Gastrocnemius medialis (tissue), 4 donors: ENCODE data around the gene PDLIM7. TPM values are rescaled to one million over a fixed set of nuclear protein-coding genes. Genes with fewer than 3 reads are reported as not detected.

Experiments
- ATAC-seq, 2 donors: fragments of 150-250 bp; one replicate each; pipeline ENCODE4 v1.9.1; 2016
- DNase-seq, 2 donors: peaks; one replicate each; pipeline ENCODE4 v3.0.0-alpha.2; 2019
- H3K27ac ChIP-seq, 4 donors: fragments of 200-600 bp; sonication (generic); 1 replicate in 1 of 4; 2 replicates in 3 of 4; pipeline ENCODE4 v1.5.1; 2016 to 2018; ENCODE audit warnings: mild to moderate bottlenecking in 2 of 4, moderate library complexity in 1 of 4
- H3K27me3 ChIP-seq, 3 donors: fragments of 200-600 bp; sonication (generic) in 2 of 3; 1 replicate in 1 of 3; 2 replicates in 2 of 3; pipeline versions ENCODE4 v1.5.1 to v1.6.0; 2016 to 2019; ENCODE audit warnings: mild to moderate bottlenecking in 1 of 3, moderate library complexity in 1 of 3
- H3K36me3 ChIP-seq, 2 donors: fragments of 200-600 bp; sonication (generic) in 1 of 2; one replicate each; pipeline ENCODE4 v1.5.1; 2017 to 2018
- H3K4me1 ChIP-seq, 2 donors: fragments of 200-600 bp; sonication (generic) in 1 of 2; one replicate each; pipeline ENCODE4 v1.5.1; 2016 to 2017; ENCODE audit warnings: mild to moderate bottlenecking in 2 of 2
- H3K4me3 ChIP-seq, 4 donors: fragments of 200-600 bp; sonication (generic) in 3 of 4; 1 replicate in 1 of 4; 2 replicates in 3 of 4; pipeline ENCODE4 v1.5.1; 2016 to 2019; ENCODE audit warnings: mild to moderate bottlenecking in 2 of 4
- H3K9me3 ChIP-seq, 3 donors: fragments of 200-600 bp; sonication (generic) in 2 of 3; 1 replicate in 1 of 3; 2 replicates in 2 of 3; pipeline ENCODE4 v1.5.1; 2016 to 2019
- CTCF ChIP-seq, 5 experiments: fragments of 450-650 bp in 3 of 5; fragments of 200-600 bp in 2 of 5; sonication (generic) in 2 of 5; IDR thresholded peaks in 4 of 5; conservative IDR thresholded peaks in 1 of 5; 1 replicate in 4 of 5; 2 replicates in 1 of 5; pipeline ENCODE4 v1.5.1; 2016 to 2019; ENCODE audit warnings: antibody characterized with exemption in 5 of 5, mild to moderate bottlenecking in 3 of 5, moderate library complexity in 3 of 5
- POLR2A ChIP-seq, 2 donors: fragments of 450-650 bp; IDR thresholded peaks; one replicate each; pipeline ENCODE4 v1.6.1; 2017; ENCODE audit warnings: antibody characterized with exemption in 2 of 2, mild to moderate bottlenecking in 2 of 2, moderate library complexity in 2 of 2
- in situ Hi-C, 4 donors: fragments of 200-750 bp; cut with MboI; loops; one replicate each; pipeline versions ENCODE4 v1.15.0 to v1.8.0; 2017; ENCODE audit warnings: low sequenced_read_pairs in 4 of 4
- intact Hi-C: fragments of 100-400 bp; cut with DNase I; formaldehyde crosslinking; loops from one replicate; pipeline ENCODE4 v1.15.1; 2023; ENCODE audit warnings: low total_unique reads
- total RNA-seq, 4 donors: library from RNA; depleted of rRNA; stranded (reverse); fragments of >200 nt; gene quantifications; one replicate each; pipeline versions ENCODE4 v1.1.0 to v1.2.3, GENCODE V29; 2016

PDLIM7 gene
- total RNA-seq, 4 donors from 2014 or later, result 132 to 244 (median 220) TPM

DNA sequence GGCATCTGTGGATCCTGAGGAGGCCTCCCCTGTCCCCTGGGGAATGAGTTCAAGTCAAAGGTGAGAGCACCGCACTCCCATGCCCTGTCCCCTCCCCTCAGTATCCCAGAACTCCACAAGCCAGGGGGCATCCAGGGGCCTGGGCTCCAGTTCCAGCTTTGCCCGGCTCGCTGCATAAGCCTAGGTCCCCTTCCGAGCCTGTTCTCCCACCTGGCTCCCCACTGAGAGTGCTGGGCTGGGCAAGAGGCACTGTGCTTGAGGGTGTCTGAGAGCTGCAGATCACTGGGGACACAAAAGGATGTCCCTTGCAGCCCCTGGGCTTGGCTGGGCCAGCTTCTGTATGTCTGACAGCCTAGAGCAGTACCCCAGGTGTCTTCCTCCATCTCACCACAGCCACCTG, 7.7 kb upstream of the PDLIM7 start:
- intact Hi-C loops (no loop called here), in situ Hi-C loops (loop anchor here in 3 of 4 donors (10.0 to 25.0 kb wide), 3 partner anchors 100 to 120 kb away; partner anchors contain the start of genes SLC34A1 (in 2 of the 3), F12 (in 1 of the 3) and PFN3 (in 1 of the 3))
- ATAC-seq, result no peak
- no peaks in the 10 kb centered on the region for H3K36me3 ChIP-seq
- no peak overlapping the region for H3K27ac ChIP-seq
- no peak for TF ChIP-seq POLR2A (IDR thresholded peaks at IDR 0.05)
- TF ChIP-seq CTCF (IDR thresholded peaks at IDR 0.05 in 4 of 5, conservative IDR thresholded peaks at IDR 0.05 in 1 of 5), result no peak
- H3K27me3 ChIP-seq, result no peaks in the 10 kb centered on the region
- DNase-seq, result no peak
- no peaks in the 10 kb centered on the region for H3K9me3 ChIP-seq
- H3K4me1 ChIP-seq, result peaks cover 9 to 16% of the 10 kb centered on the region in 2 donors
- H3K4me3 ChIP-seq, result no peak overlapping the region

DNA sequence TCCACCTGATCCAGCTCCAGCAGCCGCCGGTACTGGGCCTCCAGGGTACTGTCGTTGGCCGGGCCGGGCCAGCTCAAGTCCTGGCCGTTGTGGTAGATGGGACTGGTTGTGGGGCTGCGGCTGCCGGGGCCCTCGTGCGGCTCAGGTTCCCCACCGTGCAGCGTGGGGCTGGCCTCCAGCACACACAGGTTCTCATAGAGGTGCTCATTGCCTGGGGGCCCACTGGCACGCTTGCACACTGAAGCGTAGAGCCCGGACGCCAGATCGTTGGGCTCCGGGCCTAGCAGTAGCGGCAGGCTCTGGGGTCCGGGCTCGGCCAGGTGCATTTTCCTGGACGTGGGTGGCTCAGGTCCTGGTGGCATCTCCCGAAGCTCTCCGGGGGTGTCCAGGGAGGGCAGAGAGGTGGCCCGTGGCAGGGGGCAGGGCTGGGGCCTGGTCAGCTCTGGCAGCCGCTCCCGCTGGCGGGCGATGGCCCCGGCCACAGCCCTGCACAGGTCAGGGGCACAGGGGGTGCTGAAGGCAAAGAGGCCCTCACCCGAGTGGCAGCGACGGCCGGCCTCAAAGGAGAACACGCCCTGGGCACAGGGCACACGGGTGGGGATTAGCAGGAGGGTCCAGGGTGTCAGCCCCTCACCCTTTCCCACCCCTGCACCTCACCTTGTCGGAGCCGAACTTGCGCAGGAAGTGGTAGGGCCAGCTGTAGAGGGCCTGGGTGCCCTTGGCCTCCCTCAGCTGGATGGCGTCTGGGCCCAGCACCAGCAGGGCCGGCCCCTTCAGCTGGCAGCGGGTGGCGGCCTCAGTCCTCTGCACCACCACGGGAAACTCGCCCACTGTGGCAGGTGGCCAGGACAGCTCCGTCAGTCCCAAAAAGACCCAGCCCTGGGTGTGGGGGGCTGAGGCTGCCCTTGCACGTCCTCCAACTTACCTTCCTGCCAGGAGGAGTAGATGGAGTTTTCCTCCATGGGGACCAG, 7.0 kb upstream of the PDLIM7 start:
- Histone ChIP-seq H3K27ac (no peak overlapping the region), H3K27me3 (no peaks in the 10 kb centered on the region), H3K9me3 (no peaks in the 10 kb centered on the region), H3K4me3 (no peak overlapping the region), H3K36me3 (no peaks in the 10 kb centered on the region), H3K4me1 (peaks cover 9 to 11% of the 10 kb centered on the region in 2 donors)
- in situ Hi-C loops (loop anchor here (5.0 to 25.0 kb wide), 4 partner anchors 100 to 120 kb away; partner anchors contain the start of genes SLC34A1 (in 2 of the 4), F12 (in 1 of the 4) and PFN3 (in 1 of the 4)), intact Hi-C loops (no loop called here)
- DNase-seq (no peak), ATAC-seq (no peak)
- no peak for TF ChIP-seq CTCF (IDR thresholded peaks at IDR 0.05 in 4 of 5, conservative IDR thresholded peaks at IDR 0.05 in 1 of 5)
- TF ChIP-seq POLR2A (IDR thresholded peaks at IDR 0.05), result no peak

- no peak overlapping the region for H3K4me3 ChIP-seq
- H3K27me3 ChIP-seq, result no peaks in the 10 kb centered on the region
- DNase-seq (no peak), ATAC-seq (no peak)
- H3K4me1 ChIP-seq, result peaks cover 9 to 11% of the 10 kb centered on the region in 2 donors
- H3K27ac ChIP-seq, result no peak overlapping the region
- no peaks in the 10 kb centered on the region for H3K9me3 ChIP-seq
- intact Hi-C loops (no loop called here), in situ Hi-C loops (loop anchor here (5.0 to 25.0 kb wide), 4 partner anchors 99 to 119 kb away; partner anchors contain the start of genes SLC34A1 (in 2 of the 4), F12 (in 1 of the 4) and PFN3 (in 1 of the 4))
- no peak for TF ChIP-seq CTCF (IDR thresholded peaks at IDR 0.05 in 4 of 5, conservative IDR thresholded peaks at IDR 0.05 in 1 of 5)
- TF ChIP-seq POLR2A (IDR thresholded peaks at IDR 0.05), result no peak
- no peaks in the 10 kb centered on the region for H3K36me3 ChIP-seq
Measured at GRCh38 chr5:177503351-177504085, 6.1 kb upstream of the PDLIM7 start.

- ATAC-seq, result no peak
- H3K9me3 ChIP-seq, result no peaks in the 10 kb centered on the region
- H3K4me3 ChIP-seq, result no peak overlapping the region
- in situ Hi-C loops (loop anchor here (5.0 to 25.0 kb wide), 4 partner anchors 98 to 118 kb away; partner anchors contain the start of genes SLC34A1 (in 2 of the 4), F12 (in 1 of the 4) and PFN3 (in 1 of the 4)), intact Hi-C loops (no loop called here)
- no peaks in the 10 kb centered on the region for H3K27me3 ChIP-seq
- TF ChIP-seq CTCF (IDR thresholded peaks at IDR 0.05 in 4 of 5, conservative IDR thresholded peaks at IDR 0.05 in 1 of 5) (no peak), POLR2A (IDR thresholded peaks at IDR 0.05) (no peak)
- no peaks in the 10 kb centered on the region for H3K36me3 ChIP-seq
- H3K27ac ChIP-seq, result no peak overlapping the region
- DNase-seq, result no peak
- peaks cover 12 to 13% of the 10 kb centered on the region in 2 donors for H3K4me1 ChIP-seq
Measured at GRCh38 chr5:177502886-177503285, 5.5 kb upstream of the PDLIM7 start.
